ENCODE results near the gene TMIE. TPM values are rescaled to one million over a fixed set of nuclear protein-coding genes. Genes with fewer than 3 reads are reported as not detected.

Gene TMIE
- total RNA-seq, 1 experiment from 2014 or later = not detected

DNA sequence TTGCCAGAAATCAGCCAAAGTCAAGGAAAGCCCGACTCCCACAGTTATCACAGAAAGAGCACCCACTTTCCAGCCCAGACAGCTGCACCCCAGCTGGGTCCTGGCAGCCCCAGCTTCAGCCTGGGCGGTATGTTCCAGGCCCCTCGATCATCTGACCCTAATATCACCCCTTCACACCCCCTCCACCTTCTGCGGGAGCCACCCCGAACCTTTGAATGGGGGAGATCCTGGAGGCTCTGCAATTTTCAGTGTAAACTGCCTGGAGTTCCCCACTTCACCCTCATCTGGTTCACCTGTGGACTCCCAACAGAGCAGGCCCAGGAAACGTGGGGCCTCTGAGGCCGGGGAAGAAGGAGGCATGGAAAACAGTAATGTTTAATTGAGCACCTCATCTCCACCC is 10.6 kb downstream of the TMIE start:
- H3K9me3 ChIP-seq = no peaks in the 10 kb centered on the region
- no peaks in the 10 kb centered on the region for H3K36me3 ChIP-seq
- no peak overlapping the region for H3K4me3 ChIP-seq
- DNase-seq = no peak
- H3K27me3 ChIP-seq = no peaks in the 10 kb centered on the region

GRCh38 chr3:46712191-46713049 is 11.2 kb downstream of the TMIE start:
- H3K36me3 ChIP-seq = no peaks in the 10 kb centered on the region
- H3K9me3 ChIP-seq = no peaks in the 10 kb centered on the region
- no peak overlapping the region for H3K4me3 ChIP-seq
- H3K27me3 ChIP-seq = no peaks in the 10 kb centered on the region
- DNase-seq = no peak

GRCh38 chr3:46713050-46713897 is 12.1 kb downstream of the TMIE start:
- no peak for DNase-seq
- Histone ChIP-seq H3K4me3 (no peak overlapping the region), H3K27me3 (no peaks in the 10 kb centered on the region), H3K36me3 (no peaks in the 10 kb centered on the region), H3K9me3 (no peaks in the 10 kb centered on the region)

DNA sequence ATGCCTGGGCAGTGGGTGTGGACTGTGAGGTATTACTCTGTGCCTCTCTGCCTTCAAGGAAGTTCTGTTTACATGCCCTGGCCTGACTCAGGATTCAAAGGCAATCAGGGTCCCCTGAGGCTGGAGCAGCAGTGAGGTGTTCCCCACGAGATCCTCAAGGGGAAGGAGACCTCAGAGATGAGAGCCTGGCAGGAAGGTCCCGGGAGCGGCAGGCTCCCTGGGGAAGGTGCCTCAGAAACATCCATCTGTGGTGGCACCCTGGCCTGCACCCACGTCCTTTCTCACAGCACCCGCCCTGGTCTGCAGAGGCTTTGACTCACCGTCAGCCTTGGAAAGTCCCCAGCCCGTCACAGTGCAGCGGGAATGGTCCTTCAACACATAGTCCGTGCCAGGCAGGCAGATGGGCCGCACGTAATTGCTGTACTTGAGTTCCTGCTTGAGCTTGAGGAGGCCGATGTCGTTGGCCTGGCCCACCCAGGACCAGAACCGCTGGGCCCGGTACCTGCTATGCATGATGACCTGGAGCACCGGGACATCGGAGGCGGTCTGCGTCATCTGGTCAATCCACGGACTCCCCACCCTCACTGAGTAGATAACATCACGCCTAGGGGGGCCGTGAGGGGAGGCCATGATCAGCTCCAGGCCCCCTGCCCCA is 12.8 kb downstream of the TMIE start:
- H3K4me3 ChIP-seq = no peak overlapping the region
- H3K27me3 ChIP-seq = no peaks in the 10 kb centered on the region
- H3K9me3 ChIP-seq = no peaks in the 10 kb centered on the region
- H3K36me3 ChIP-seq = no peaks in the 10 kb centered on the region
- no peak for DNase-seq

GRCh38 chr3:46714728-46715506 is 13.7 kb downstream of the TMIE start:
- Histone ChIP-seq H3K4me3 (no peak overlapping the region), H3K27me3 (no peaks in the 10 kb centered on the region), H3K9me3 (no peaks in the 10 kb centered on the region), H3K36me3 (no peaks in the 10 kb centered on the region)
- DNase-seq = no peak

GRCh38 chr3:46715507-46716175 is 14.4 kb downstream of the TMIE start:
- H3K4me3 ChIP-seq = no peak overlapping the region
- H3K36me3 ChIP-seq = no peaks in the 10 kb centered on the region
- H3K9me3 ChIP-seq = no peaks in the 10 kb centered on the region
- no peaks in the 10 kb centered on the region for H3K27me3 ChIP-seq
- DNase-seq = no peak

DNA sequence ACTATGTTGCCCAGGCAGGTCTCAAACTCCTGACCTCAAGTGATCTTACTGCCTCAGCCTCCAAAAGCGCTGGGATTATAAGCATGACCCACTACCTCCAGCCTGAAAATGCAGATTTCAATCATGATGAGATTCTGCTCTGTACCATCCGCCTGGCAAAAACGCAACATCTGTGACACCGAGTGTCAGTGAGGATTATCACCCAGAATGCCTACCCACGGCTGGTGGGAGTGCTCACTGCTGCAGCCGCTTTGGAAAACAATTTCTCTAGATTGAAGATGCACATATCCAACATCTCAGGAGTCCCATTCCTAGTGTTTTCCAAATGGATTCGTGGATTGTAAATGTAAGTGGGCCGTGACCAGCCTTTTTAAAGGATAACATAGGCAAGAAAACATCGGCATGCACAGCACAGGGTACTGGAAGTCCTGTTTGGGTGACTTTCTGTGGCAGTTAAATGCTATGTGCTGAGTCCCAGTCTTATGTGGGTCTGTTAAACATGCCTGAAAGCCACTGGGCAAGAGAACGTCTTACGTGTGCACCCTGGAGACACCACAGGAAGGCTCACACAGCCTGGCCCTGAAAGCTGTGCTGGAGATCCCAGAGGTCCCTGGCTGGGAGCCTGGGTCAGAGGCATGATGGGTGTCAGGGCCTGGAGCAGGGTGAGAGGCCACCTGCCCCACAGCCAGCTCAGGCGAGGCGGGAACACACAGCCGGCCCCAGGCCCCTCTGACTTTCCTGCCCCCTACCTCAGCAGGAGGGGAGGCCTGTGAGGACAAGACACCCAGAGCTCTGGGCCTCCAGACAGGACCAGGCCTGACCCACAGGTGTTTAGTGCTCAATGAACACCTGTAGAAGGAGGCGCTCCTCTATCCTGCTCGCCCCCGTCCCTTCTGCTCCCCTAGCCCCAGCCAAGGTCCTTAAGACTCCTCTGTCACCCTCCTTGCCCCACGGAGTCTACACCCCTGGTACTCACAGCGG is 15.6 kb downstream of the TMIE start:
- Histone ChIP-seq H3K27me3 (no peaks in the 10 kb centered on the region), H3K4me3 (no peak overlapping the region), H3K9me3 (no peaks in the 10 kb centered on the region), H3K36me3 (no peaks in the 10 kb centered on the region)
- no peak for DNase-seq

GRCh38 chr3:46717447-46718231 is 16.4 kb downstream of the TMIE start, which contains the start of gene PRSS50:
TSS of gene PRSS50 (minus strand) at chr3:46717869. CDS start at chr3:46717824, 45 bp downstream.
- H3K36me3 ChIP-seq = no peaks in the 10 kb centered on the region
- no peak within 1 kb of the TSS for H3K4me3 ChIP-seq
- DNase-seq = no peak
- no peaks in the 10 kb centered on the region for H3K9me3 ChIP-seq
- H3K27me3 ChIP-seq = no peaks in the 10 kb centered on the region

- Histone ChIP-seq H3K4me3 (no peak overlapping the region), H3K36me3 (no peaks in the 10 kb centered on the region), H3K27me3 (no peaks in the 10 kb centered on the region), H3K9me3 (no peaks in the 10 kb centered on the region)
- DNase-seq = no peak
These were observed 17.9 kb downstream of the TMIE start for GRCh38 chr3:46719044-46719565.

GRCh38 chr3:46719735-46720271 is 18.6 kb downstream of the TMIE start:
- no peak for DNase-seq
- H3K9me3 ChIP-seq = no peaks in the 10 kb centered on the region
- no peak overlapping the region for H3K4me3 ChIP-seq
- no peaks in the 10 kb centered on the region for H3K36me3 ChIP-seq
- H3K27me3 ChIP-seq = no peaks in the 10 kb centered on the region

DNA sequence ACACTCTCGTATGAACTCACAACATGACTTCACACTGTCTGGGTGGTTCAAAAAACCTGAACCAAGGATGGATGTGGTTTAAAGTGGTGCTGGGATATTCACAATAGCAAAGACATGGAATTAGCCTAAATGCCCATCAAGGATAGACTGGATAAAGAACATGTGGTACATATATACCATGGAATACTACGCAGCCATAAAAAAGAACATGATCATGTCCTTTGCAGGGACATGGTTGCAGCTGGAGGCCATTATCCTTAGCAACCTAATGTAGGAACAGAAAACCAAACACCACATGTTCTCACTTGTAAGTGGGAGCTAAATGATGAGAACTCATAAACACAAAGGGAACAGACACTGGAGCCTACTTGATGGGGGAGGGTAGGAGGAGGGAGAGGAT is 19.8 kb downstream of the TMIE start:
- Histone ChIP-seq H3K4me3 (no peak overlapping the region), H3K36me3 (no peaks in the 10 kb centered on the region), H3K27me3 (no peaks in the 10 kb centered on the region), H3K9me3 (no peaks in the 10 kb centered on the region)
- no peak for DNase-seq

- Histone ChIP-seq H3K36me3 (no peaks in the 10 kb centered on the region), H3K9me3 (no peaks in the 10 kb centered on the region), H3K27me3 (no peaks in the 10 kb centered on the region), H3K4me3 (no peak overlapping the region)
- no peak for DNase-seq
These were observed 21.3 kb downstream of the TMIE start for GRCh38 chr3:46722443-46722842.

GRCh38 chr3:46724424-46724823 is 23.2 kb downstream of the TMIE start:
- Histone ChIP-seq H3K27me3 (no peaks in the 10 kb centered on the region), H3K9me3 (no peaks in the 10 kb centered on the region), H3K36me3 (no peaks in the 10 kb centered on the region), H3K4me3 (no peak overlapping the region)
- no peak for DNase-seq

Data from MG63 (cell line).